Panc1 (cell line): ENCODE measurements around the gene CALM3. TPM values are rescaled to one million over a fixed set of nuclear protein-coding genes. Genes with fewer than 3 reads are reported as not detected.

Experiments used
- total RNA-seq: library from RNA; stranded (reverse); gene quantifications from one replicate; pipeline ENCODE4 v1.2.1, GENCODE V29; 2021; ENCODE audit not compliant: unreplicated experiment

CALM3 gene
- total RNA-seq, 1 experiment from 2014 or later = 212 TPM

Other genes with a start within 250 kb of the CALM3 start
- 5.4 TPM for gene CCDC8, start 187.8 kb upstream of the CALM3 start, total RNA-seq
- gene PNMA8C, start 172.4 kb upstream of the CALM3 start, total RNA-seq = not detected
- not detected for gene PNMA8A, start 129.8 kb upstream of the CALM3 start, total RNA-seq
- gene PNMA8B, start 105.5 kb upstream of the CALM3 start, total RNA-seq = not detected
- gene PTGIR, start 23.8 kb downstream of the CALM3 start, total RNA-seq = 0.08 TPM
- not detected for gene GNG8, start 34.9 kb downstream of the CALM3 start, total RNA-seq
- 1.0 TPM for gene DACT3, start 59.9 kb downstream of the CALM3 start, total RNA-seq
- gene PRKD2, start 115.8 kb downstream of the CALM3 start, total RNA-seq = 41.2 TPM
- 21.6 TPM for gene FKRP, start 144.7 kb downstream of the CALM3 start, total RNA-seq
- 89.5 TPM for gene STRN4, start 145.1 kb downstream of the CALM3 start, total RNA-seq
- 104 TPM for gene SLC1A5, start 187.3 kb downstream of the CALM3 start, total RNA-seq
- 146 TPM for gene AP2S1, start 249.5 kb downstream of the CALM3 start, total RNA-seq